ENCODE results near the gene ANKRD11. TPM values are rescaled to one million over a fixed set of nuclear protein-coding genes. Genes with fewer than 3 reads are reported as not detected.
A peak's percentile ranks its signal among the peaks of the same experiment; 100 is the strongest.

The ANKRD11 gene
- total RNA-seq, 1 donor from 2014 or later: 178 TPM

DNA sequence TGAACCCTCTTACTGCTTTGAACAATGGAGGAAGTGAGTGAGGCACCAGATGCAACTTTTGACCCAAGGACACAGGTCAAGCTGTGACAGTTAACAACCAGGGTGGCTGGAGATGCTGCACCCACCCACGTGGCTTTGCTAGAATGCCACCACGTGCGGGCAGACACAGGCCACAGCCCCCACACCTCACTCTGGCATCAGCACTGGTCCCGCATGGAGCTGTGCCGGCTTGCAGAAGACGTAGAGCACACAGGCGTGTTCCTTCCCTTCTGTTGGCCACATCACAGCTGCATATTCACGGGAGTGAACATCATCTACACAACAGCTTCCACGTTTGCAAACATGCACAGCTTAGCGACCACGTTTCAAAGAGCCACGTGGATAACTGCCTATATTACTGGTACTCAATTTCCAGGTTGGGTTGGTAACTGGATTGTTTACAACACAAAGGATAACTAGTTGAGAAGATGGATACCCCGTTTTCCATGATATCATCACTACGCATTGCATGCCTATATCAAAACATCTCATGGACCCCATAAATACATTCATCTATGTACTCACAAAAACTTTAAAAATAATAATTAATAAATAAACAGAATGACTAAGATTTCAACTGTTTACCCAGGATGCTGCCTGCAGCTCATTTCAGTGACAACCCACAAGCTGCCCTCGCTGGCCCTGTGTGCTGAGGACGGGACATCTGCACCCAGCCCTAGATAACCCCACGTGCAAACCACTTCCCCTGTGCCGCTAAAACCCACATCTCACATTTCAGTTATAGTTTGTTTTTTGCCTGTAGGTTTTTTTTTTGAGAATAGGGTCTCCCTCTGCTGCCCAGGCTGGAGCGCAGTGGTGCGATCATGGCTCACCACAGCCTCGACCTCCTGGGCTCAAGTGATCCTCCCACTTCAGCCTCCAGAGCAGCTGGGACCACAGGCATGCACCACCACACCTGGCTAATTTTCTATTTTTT lies 132.0 kb downstream of the ANKRD11 start:
- TF ChIP-seq, protein P1, sequence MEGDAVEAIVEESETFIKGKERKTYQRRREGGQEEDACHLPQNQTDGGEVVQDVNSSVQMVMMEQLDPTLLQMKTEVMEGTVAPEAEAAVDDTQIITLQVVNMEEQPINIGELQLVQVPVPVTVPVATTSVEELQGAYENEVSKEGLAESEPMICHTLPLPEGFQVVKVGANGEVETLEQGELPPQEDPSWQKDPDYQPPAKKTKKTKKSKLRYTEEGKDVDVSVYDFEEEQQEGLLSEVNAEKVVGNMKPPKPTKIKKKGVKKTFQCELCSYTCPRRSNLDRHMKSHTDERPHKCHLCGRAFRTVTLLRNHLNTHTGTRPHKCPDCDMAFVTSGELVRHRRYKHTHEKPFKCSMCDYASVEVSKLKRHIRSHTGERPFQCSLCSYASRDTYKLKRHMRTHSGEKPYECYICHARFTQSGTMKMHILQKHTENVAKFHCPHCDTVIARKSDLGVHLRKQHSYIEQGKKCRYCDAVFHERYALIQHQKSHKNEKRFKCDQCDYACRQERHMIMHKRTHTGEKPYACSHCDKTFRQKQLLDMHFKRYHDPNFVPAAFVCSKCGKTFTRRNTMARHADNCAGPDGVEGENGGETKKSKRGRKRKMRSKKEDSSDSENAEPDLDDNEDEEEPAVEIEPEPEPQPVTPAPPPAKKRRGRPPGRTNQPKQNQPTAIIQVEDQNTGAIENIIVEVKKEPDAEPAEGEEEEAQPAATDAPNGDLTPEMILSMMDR (IDR thresholded peaks at IDR 0.05; ENCODE audit: unreplicated experiment): no peak
- H3K36me3 Mint-ChIP-seq (ENCODE audit: insufficient read depth): peaks cover 2% of the 10 kb centered on the region
- H3K4me3 Mint-ChIP-seq (ENCODE audit: low read depth): no peak overlapping the region
- peaks cover 34% of the 10 kb centered on the region for H3K4me1 Mint-ChIP-seq (ENCODE audit: low read depth)
- H3K27me3 Mint-ChIP-seq: no peaks in the 10 kb centered on the region
- H3K27ac Mint-ChIP-seq: no peak overlapping the region
- H3K9me3 Mint-ChIP-seq (ENCODE audit: low read depth): no peaks in the 10 kb centered on the region
- no peak for DNase-seq (ENCODE audit: low spot score, unreplicated experiment)

DNA sequence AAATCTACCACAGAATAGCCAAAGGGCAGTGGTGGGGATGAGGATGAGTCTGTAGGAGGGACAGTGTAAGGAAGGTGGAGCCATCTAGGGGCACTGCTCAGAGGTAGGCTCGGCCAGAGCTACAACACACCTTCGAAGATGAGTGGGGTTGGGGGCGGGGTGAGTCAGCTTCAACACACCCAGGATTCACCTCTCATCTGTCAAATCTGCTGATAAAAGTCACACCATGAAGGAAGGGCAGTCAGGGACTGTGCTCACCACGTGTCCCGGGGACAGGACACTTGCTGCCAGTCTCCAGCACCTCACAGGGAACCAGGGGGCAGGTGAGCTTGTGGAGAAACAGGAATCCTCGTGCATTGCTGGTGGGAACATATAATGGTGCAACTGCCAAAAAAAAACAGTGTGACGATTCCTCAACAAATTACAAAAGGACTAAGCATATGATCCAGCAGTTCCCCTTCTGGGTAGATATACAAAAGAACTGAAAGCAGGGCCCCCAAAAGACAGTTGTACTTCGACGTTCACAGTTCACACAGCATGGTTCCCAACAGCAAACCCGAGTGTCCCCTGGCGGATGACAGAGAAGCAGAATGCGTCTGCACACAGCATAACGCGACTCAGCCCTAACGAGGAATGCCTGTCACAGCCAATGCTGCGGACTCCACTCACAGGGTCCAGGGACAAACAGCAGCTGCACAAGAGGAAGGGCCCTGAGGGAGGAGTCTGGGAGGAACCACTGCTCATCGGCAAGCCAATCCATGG lies 133.1 kb downstream of the ANKRD11 start:
- H3K4me3 Mint-ChIP-seq (ENCODE audit: low read depth): no peak overlapping the region
- H3K4me1 Mint-ChIP-seq (ENCODE audit: low read depth): peaks cover 36% of the 10 kb centered on the region
- H3K27me3 Mint-ChIP-seq: no peaks in the 10 kb centered on the region
- TF ChIP-seq, protein P1 (IDR thresholded peaks at IDR 0.05; ENCODE audit: unreplicated experiment): no peak
- H3K27ac Mint-ChIP-seq: peak overlapping the region; percentile 86
- peaks cover 2% of the 10 kb centered on the region for H3K36me3 Mint-ChIP-seq (ENCODE audit: insufficient read depth)
- no peaks in the 10 kb centered on the region for H3K9me3 Mint-ChIP-seq (ENCODE audit: low read depth)
- DNase-seq (ENCODE audit: low spot score, unreplicated experiment): no peak

DNA sequence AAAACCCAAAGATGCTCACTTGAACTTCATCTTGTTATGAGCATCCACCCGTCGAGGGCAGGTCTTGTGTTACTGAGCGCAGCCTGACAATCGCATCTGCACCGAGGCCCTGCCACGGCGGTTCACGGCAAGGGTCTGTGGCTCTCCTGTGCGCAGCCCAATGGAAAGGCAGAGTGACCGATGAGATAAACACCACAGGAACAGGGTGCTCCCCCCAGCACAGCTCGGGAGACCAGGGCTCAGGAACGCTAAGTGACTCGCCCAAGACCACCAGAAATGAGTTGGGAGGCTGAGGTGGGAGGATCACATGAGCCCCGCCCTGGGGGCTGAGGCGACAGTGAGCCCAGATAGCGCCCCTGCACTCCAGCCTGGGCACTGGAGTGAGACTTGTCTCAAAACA lies 134.7 kb downstream of the ANKRD11 start:
- no peaks in the 10 kb centered on the region for H3K27me3 Mint-ChIP-seq
- H3K4me3 Mint-ChIP-seq (ENCODE audit: low read depth): no peak overlapping the region
- no peak overlapping the region for H3K27ac Mint-ChIP-seq
- no peak for DNase-seq (ENCODE audit: low spot score, unreplicated experiment)
- peaks cover 34% of the 10 kb centered on the region for H3K4me1 Mint-ChIP-seq (ENCODE audit: low read depth)
- H3K36me3 Mint-ChIP-seq (ENCODE audit: insufficient read depth): peaks cover 4% of the 10 kb centered on the region
- TF ChIP-seq, protein P1 (IDR thresholded peaks at IDR 0.05; ENCODE audit: unreplicated experiment): no peak
- H3K9me3 Mint-ChIP-seq (ENCODE audit: low read depth): no peaks in the 10 kb centered on the region

DNA sequence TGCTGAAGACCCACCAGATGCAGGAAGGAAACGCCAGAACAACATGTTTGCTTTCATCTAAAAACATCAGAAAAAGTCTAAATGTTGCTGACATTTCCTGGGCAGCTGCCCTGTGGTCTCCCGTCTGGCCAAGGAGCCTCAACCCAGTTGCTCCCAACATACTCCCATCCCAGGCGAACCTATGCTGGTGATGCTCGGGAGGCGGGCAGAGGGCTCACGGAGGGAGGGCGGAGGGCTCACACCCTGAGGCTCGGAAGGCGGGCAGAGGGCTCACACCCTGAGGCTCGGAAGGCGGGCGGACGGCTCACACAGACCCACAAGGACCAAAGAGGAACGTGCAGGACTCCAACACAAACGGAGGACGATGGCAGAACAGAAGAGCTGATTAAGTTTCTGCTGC lies 135.4 kb downstream of the ANKRD11 start:
- no peak for DNase-seq (ENCODE audit: low spot score, unreplicated experiment)
- no peaks in the 10 kb centered on the region for H3K9me3 Mint-ChIP-seq (ENCODE audit: low read depth)
- H3K27me3 Mint-ChIP-seq: no peaks in the 10 kb centered on the region
- no peak overlapping the region for H3K4me3 Mint-ChIP-seq (ENCODE audit: low read depth)
- H3K4me1 Mint-ChIP-seq (ENCODE audit: low read depth): peaks cover 32% of the 10 kb centered on the region
- H3K36me3 Mint-ChIP-seq (ENCODE audit: insufficient read depth): peaks cover 4% of the 10 kb centered on the region
- TF ChIP-seq, protein P1 (IDR thresholded peaks at IDR 0.05; ENCODE audit: unreplicated experiment): no peak
- H3K27ac Mint-ChIP-seq: peak overlapping the region; percentile 3

DNA sequence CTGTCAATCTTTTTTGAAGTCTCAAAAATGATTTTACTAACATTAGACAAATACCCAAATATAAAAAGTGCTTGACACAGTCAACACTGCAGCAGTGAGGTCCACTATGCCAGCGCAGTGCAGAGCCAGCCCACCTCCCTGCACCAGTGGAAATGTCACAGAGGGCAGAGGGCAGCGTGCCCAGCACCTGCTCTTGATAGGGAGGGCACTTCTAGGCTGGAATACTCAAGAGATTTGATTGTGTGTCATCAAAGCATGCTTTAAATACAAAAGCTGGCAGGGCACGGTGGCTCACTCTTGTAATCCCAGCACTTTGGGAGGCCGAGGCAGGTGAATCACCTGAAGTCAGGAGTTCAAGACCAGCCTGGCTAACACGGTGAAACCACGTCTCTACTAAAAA lies 136.0 kb downstream of the ANKRD11 start:
- Mint-ChIP-seq H3K4me1 (ENCODE audit: low read depth) (peaks cover 31% of the 10 kb centered on the region), H3K27ac (peak overlapping the region; percentile 84)

More for the DNA sequence above, 136.0 kb downstream of the ANKRD11 start:
- H3K36me3 Mint-ChIP-seq (ENCODE audit: insufficient read depth): peaks cover 3% of the 10 kb centered on the region
- H3K27me3 Mint-ChIP-seq: no peaks in the 10 kb centered on the region
- no peaks in the 10 kb centered on the region for H3K9me3 Mint-ChIP-seq (ENCODE audit: low read depth)
- no peak overlapping the region for H3K4me3 Mint-ChIP-seq (ENCODE audit: low read depth)
- DNase-seq (ENCODE audit: low spot score, unreplicated experiment): no peak
- TF ChIP-seq, protein P1 (IDR thresholded peaks at IDR 0.05; ENCODE audit: unreplicated experiment): no peak

Measured in progenitor cell of endocrine pancreas (in vitro differentiated cells).